H1 (cell line): ENCODE data around the gene ZBTB38. TPM values are rescaled to one million over a fixed set of nuclear protein-coding genes. Genes with fewer than 3 reads are reported as not detected.

Source experiments
- CTCF ChIA-PET: fragments of 300-600 bp; sonication (Branson Sonifier 250); formaldehyde crosslinking; loops from one replicate; lab custom pipeline; 2021; ENCODE audit not compliant: partially characterized antibody; lab: Charles Lee
- POLR2A ChIA-PET: fragments of 300-600 bp; sonication (Branson Sonifier 250); formaldehyde crosslinking; loops from one replicate; lab custom pipeline; 2021; ENCODE audit warnings: inconsistent platforms; ENCODE audit not compliant: partially characterized antibody; lab: Charles Lee
- DNase-seq, 2 experiments: peaks; one replicate each; pipeline versions ENCODE4 v3.0.0 to v3.0.0-alpha.2; 2010 to 2022; ENCODE audit warnings: low spot score in 2 of 2, low read depth in 1 of 2, mixed read lengths in 1 of 2
- FAIRE-seq: peaks from 2 replicates; lab custom pipeline; 2011; peaks lifted over from hg19 to GRCh38; lab: Jason Lieb, UNC
- H2AFZ ChIP-seq: 2 replicates; pipeline ENCODE4 v1.8.1; 2012; ENCODE audit warnings: low read length, inconsistent platforms
- H2AK5ac ChIP-seq: 2 replicates; pipeline ENCODE4 v1.6.1; 2013; ENCODE audit warnings: low read depth, low read length
- H2BK120ac ChIP-seq: replicated peaks from 2 replicates; pipeline ENCODE3; 2013; ENCODE audit warnings: low read depth, low read length, inconsistent platforms
- H2BK12ac ChIP-seq: 2 replicates; pipeline ENCODE4 v1.6.1; 2013; ENCODE audit warnings: low read depth, low read length
- H2BK15ac ChIP-seq: 2 replicates; pipeline ENCODE4 v1.6.1; 2013; ENCODE audit warnings: low read length
- H2BK20ac ChIP-seq: 2 replicates; pipeline ENCODE4 v1.6.1; 2013; ENCODE audit warnings: low read length
- H2BK5ac ChIP-seq: 2 replicates; pipeline ENCODE4 v1.6.1; 2013; ENCODE audit warnings: low read depth, low read length
- H3K14ac ChIP-seq: 2 replicates; pipeline ENCODE4 v1.6.1; 2013; ENCODE audit warnings: inconsistent platforms; ENCODE audit not compliant: insufficient read length
- H3K18ac ChIP-seq: 2 replicates; pipeline ENCODE4 v1.6.1; 2013; ENCODE audit warnings: low read length; ENCODE audit errors: extremely low read depth
- H3K23ac ChIP-seq: 2 replicates; pipeline ENCODE4 v1.6.1; 2013; ENCODE audit warnings: inconsistent platforms; ENCODE audit not compliant: insufficient read length
- H3K23me2 ChIP-seq: 2 replicates; pipeline ENCODE4 v1.6.1; 2013; ENCODE audit warnings: low read depth, low read length
- H3K27ac ChIP-seq: 2 replicates; pipeline ENCODE4 v1.6.1; 2011; ENCODE audit warnings: low read depth, low read length, inconsistent platforms
- H3K27me3 ChIP-seq, 4 experiments: replicated peaks in 1 of 4; 1 replicate in 1 of 4; 2 replicates in 3 of 4; pipeline versions ENCODE4 v1.6.1 to v1.8.1; 2011 to 2013; ENCODE audit warnings: low read length in 3 of 4, mild to moderate bottlenecking in 3 of 4, inconsistent platforms in 2 of 4, mixed read lengths in 2 of 4, moderate library complexity in 1 of 4; ENCODE audit not compliant: control insufficient read depth in 3 of 4, insufficient read depth in 3 of 4; ENCODE audit errors: extremely low read depth in 1 of 4
- H3K36me3 ChIP-seq, 4 experiments: 2 replicates each; pipeline versions ENCODE4 v1.6.1 to v1.8.1; 2011 to 2013; ENCODE audit warnings: mild to moderate bottlenecking in 4 of 4, low read length in 3 of 4, moderate library complexity in 2 of 4, control low read depth in 1 of 4, inconsistent platforms in 1 of 4; ENCODE audit not compliant: insufficient read depth in 4 of 4, control insufficient read depth in 2 of 4
- H3K4ac ChIP-seq: replicated peaks from 2 replicates; pipeline ENCODE3; 2013; ENCODE audit warnings: low read length, low read depth, mixed read lengths, inconsistent platforms; ENCODE audit not compliant: insufficient read length
- H3K4me1 ChIP-seq, 4 experiments: replicated peaks in 1 of 4; 1 replicate in 1 of 4; 2 replicates in 3 of 4; pipeline versions ENCODE4 v1.6.1 to v1.8.1; 2011 to 2013; ENCODE audit warnings: low read length in 3 of 4, inconsistent platforms in 2 of 4, mixed read lengths in 1 of 4; ENCODE audit not compliant: insufficient read depth in 4 of 4, control insufficient read depth in 3 of 4
- H3K4me2 ChIP-seq, 2 experiments: 2 replicates each; pipeline versions ENCODE4 v1.6.1 to v1.8.1; 2011 to 2013; ENCODE audit warnings: low read depth in 2 of 2, low read length in 2 of 2, control low read depth in 1 of 2, inconsistent platforms in 1 of 2, mild to moderate bottlenecking in 1 of 2; ENCODE audit not compliant: insufficient read depth in 1 of 2
- H3K4me3 ChIP-seq, 4 experiments: fragments of 200-600, 300-600 bp in 1 of 4; sonication (generic), shearing (Covaris generic), sonication (Bioruptor Twin) in 1 of 4; 2 replicates each; pipeline versions ENCODE4 v1.5.1 to v1.8.1; 2011 to 2016; ENCODE audit warnings: low read length in 4 of 4, low read depth in 3 of 4, control low read depth in 2 of 4, inconsistent platforms in 2 of 4, mild to moderate bottlenecking in 2 of 4, mixed read lengths in 1 of 4, moderate library complexity in 1 of 4; ENCODE audit not compliant: insufficient read depth in 2 of 4; ENCODE audit errors: extremely low read depth in 1 of 4
- H3K56ac ChIP-seq: replicated peaks from 2 replicates; pipeline ENCODE3; 2013; ENCODE audit warnings: low read depth, mild to moderate bottlenecking, mixed read lengths, low read length, inconsistent platforms; ENCODE audit not compliant: insufficient read length
- H3K79me1 ChIP-seq: 2 replicates; pipeline ENCODE4 v1.6.1; 2013; ENCODE audit warnings: low read depth, low read length, control low read depth
- H3K79me2 ChIP-seq, 2 experiments: 2 replicates each; pipeline versions ENCODE4 v1.6.1 to v1.8.1; 2012 to 2013; ENCODE audit warnings: low read length in 2 of 2, mild to moderate bottlenecking in 2 of 2, inconsistent platforms in 1 of 2; ENCODE audit not compliant: insufficient read depth in 2 of 2, control insufficient read depth in 1 of 2
- H3K9ac ChIP-seq, 4 experiments: replicated peaks in 1 of 4; 1 replicate in 1 of 4; 2 replicates in 3 of 4; pipeline versions ENCODE4 v1.6.1 to v1.8.1; 2011 to 2013; ENCODE audit warnings: low read depth in 3 of 4, low read length in 3 of 4, control low read depth in 2 of 4, mild to moderate bottlenecking in 2 of 4, moderate library complexity in 2 of 4, inconsistent platforms in 1 of 4; ENCODE audit errors: extremely low read depth in 1 of 4
- H3K9me3 ChIP-seq, 2 experiments: 2 replicates each; pipeline versions ENCODE4 v1.6.1 to v1.8.1; 2012 to 2013; ENCODE audit warnings: mild to moderate bottlenecking in 2 of 2, moderate library complexity in 2 of 2, control low read depth in 1 of 2, inconsistent platforms in 1 of 2, low read depth in 1 of 2, low read length in 1 of 2, mixed read lengths in 1 of 2; ENCODE audit not compliant: insufficient read depth in 2 of 2
- H4K20me1 ChIP-seq, 2 experiments: replicated peaks in 1 of 2; 2 replicates each; pipeline versions ENCODE3 to v1.8.1; 2011 to 2013; ENCODE audit warnings: inconsistent platforms in 2 of 2, low read length in 2 of 2, mild to moderate bottlenecking in 1 of 2; ENCODE audit not compliant: insufficient read depth in 2 of 2, control insufficient read depth in 1 of 2
- H4K5ac ChIP-seq: 2 replicates; pipeline ENCODE4 v1.6.1; 2013; ENCODE audit warnings: low read length, low read depth, mixed read lengths, inconsistent platforms; ENCODE audit not compliant: insufficient read length
- H4K8ac ChIP-seq: 2 replicates; pipeline ENCODE4 v1.8.0; 2013; ENCODE audit warnings: mild to moderate bottlenecking, moderate library complexity, low read length, inconsistent platforms; ENCODE audit not compliant: insufficient read depth; ENCODE audit errors: extremely low read depth
- H4K91ac ChIP-seq: replicated peaks from 2 replicates; pipeline ENCODE3; 2013; ENCODE audit warnings: low read length, mixed read lengths, inconsistent platforms; ENCODE audit not compliant: insufficient read length
- CEBPB ChIP-seq: IDR thresholded peaks from 2 replicates; pipeline ENCODE4 v1.6.1; 2012; ENCODE audit warnings: low read depth, low read length
- FOSL1 ChIP-seq: IDR thresholded peaks from 2 replicates; pipeline ENCODE4 v1.6.1; 2011; ENCODE audit warnings: mild to moderate bottlenecking, low read depth, low read length, moderate library complexity; ENCODE audit not compliant: insufficient read depth
- KDM4A ChIP-seq: IDR thresholded peaks from one replicate; pipeline ENCODE4 v1.7.1; 2012; ENCODE audit warnings: low read depth, mild to moderate bottlenecking, moderate library complexity, low read length, inconsistent platforms; ENCODE audit not compliant: severe bottlenecking
- PHF8 ChIP-seq: fragments of 200-600 bp; sonication (generic); conservative IDR thresholded peaks from 2 replicates; pipeline ENCODE4 v1.7.1; 2012; ENCODE audit warnings: low read depth, mild to moderate bottlenecking, inconsistent platforms, low read length, moderate library complexity
- RBBP5 ChIP-seq: IDR thresholded peaks from 2 replicates; pipeline ENCODE4 v1.7.1; 2012; ENCODE audit warnings: low read depth, mild to moderate bottlenecking, inconsistent platforms, low read length, moderate library complexity, borderline replicate concordance
- RXRA ChIP-seq: IDR thresholded peaks from 2 replicates; pipeline ENCODE4 v1.6.1; 2011; ENCODE audit warnings: low read depth, mild to moderate bottlenecking, low read length, moderate library complexity; ENCODE audit not compliant: insufficient read depth
- SAP30 ChIP-seq: fragments of 300-600 bp; sonication (generic); IDR thresholded peaks from 2 replicates; pipeline ENCODE4 v1.7.1; 2012; ENCODE audit warnings: low read length, moderate library complexity, mild to moderate bottlenecking, inconsistent platforms; ENCODE audit not compliant: insufficient read depth, insufficient replicate concordance
- SIX5 ChIP-seq: IDR thresholded peaks from 2 replicates; pipeline ENCODE4 v1.6.1; 2011; ENCODE audit warnings: mild to moderate bottlenecking, low read depth, low read length
- TAF1 ChIP-seq: IDR thresholded peaks from 2 replicates; pipeline ENCODE4 v1.6.1; 2011; ENCODE audit warnings: mild to moderate bottlenecking, low read depth, low read length
- TAF7 ChIP-seq: optimal IDR thresholded peaks from 2 replicates; pipeline ENCODE3; 2011; ENCODE audit warnings: low read depth, mild to moderate bottlenecking, inconsistent platforms, low read length, moderate library complexity, borderline replicate concordance
- TBP ChIP-seq: IDR thresholded peaks from 2 replicates; pipeline ENCODE4 v1.6.1; 2011; ENCODE audit warnings: low read depth, low read length, improper control_type of control experiment
- YY1 ChIP-seq: IDR thresholded peaks from 2 replicates; pipeline ENCODE4 v1.6.1; 2011; ENCODE audit warnings: low read depth, mild to moderate bottlenecking, low read length
- WGBS, 2 experiments: shearing (Covaris generic) in 1 of 2; methylation state at CpG; one replicate each; pipeline versions ENCODE4 v1.1.6 to v1.1.7; 2013 to 2015; ENCODE audit warnings: low lambda C conversion rate in 2 of 2, mixed read lengths in 2 of 2, inconsistent platforms in 1 of 2, low coverage in 1 of 2, missing lambda C conversion rate in 1 of 2; ENCODE audit not compliant: insufficient replicate concordance in 2 of 2, insufficient coverage in 1 of 2, insufficient read length in 1 of 2; ENCODE audit errors: extremely low coverage in 1 of 2, missing lambda C conversion rate in 1 of 2; 5-methylcytosine and 5-hydroxymethylcytosine counted together
- polyA plus RNA-seq, 7 experiments: library from polyadenylated mRNA; depleted of rRNA in 3 of 7; stranded (reverse) in 5 of 7; unstranded in 2 of 7; fragments of >200 nt in 5 of 7; fragments of 200-250 nt in 2 of 7; gene quantifications; 1 replicate in 5 of 7; 2 replicates in 1 of 7; 4 replicates in 1 of 7; pipeline versions ENCODE4 v1.2.1 to v1.2.3, GENCODE V29; 2011 to 2013; ENCODE audit warnings: missing spikeins in 2 of 7, mixed read lengths in 2 of 7
- total RNA-seq: library from RNA; stranded (reverse); fragmentation: NEBNext Ultra II Directional; extraction: Animal tissue kit (Norgen Biotek cat#: 25700); gene quantifications from 2 replicates; pipeline ENCODE4 v1.2.1, GENCODE V29; 2021

ZBTB38 gene
- total and polyA plus RNA-seq, 2 of the 8 experiments (the other 6 are each of a cell fraction or from before 2014, with no cell fraction given), result 4.4 to 10.5 TPM

DNA sequence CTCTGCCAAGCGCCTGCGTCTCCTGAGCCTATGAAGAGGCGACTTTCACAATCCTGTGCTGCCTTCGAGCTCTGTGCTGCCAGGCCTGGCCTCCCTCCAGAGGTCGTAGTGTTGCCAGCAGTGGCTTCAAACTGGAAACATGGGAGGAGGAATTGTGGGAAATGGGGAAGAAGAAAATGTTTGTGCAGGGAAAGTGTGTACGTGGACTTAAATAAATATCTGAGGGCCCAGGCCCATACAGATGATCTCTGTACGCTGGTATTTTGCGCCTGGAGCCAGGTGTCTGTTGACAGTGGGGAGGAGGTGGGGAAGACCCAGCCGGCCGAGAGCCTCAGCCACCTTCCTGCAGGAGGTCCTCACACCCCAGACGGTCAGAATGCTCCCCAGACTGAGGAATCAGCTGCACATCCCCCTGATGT, 44.6 kb downstream of the ZBTB38 start:
- Histone ChIP-seq H3K56ac (no peak overlapping the region), H3K27me3 (peaks cover 3 to 19% (median 11%) of the 10 kb centered on the region in 4 experiments; a peak in 6 of 7 replicates), H3K23me2 (no peaks in the 10 kb centered on the region), H3K79me2 (no peaks in the 10 kb centered on the region), H2AK5ac (no peak overlapping the region), H3K23ac (no peak overlapping the region), H2BK20ac (no peak overlapping the region), H3K14ac (no peak overlapping the region), H3K36me3 (no peaks in the 10 kb centered on the region), H3K27ac (no peak overlapping the region), H3K9me3 (no peaks in the 10 kb centered on the region), H3K79me1 (no peaks in the 10 kb centered on the region), H3K4ac (no peak overlapping the region), H2BK12ac (no peak overlapping the region), H3K4me3 (no peak overlapping the region), H2BK15ac (no peak overlapping the region), H2AFZ (no peak overlapping the region), H3K18ac (no peak overlapping the region), H4K5ac (no peak overlapping the region), H4K91ac (no peak overlapping the region), H2BK5ac (no peak overlapping the region), H3K9ac (no peak overlapping the region), H4K8ac (no peak overlapping the region), H2BK120ac (no peak overlapping the region), H3K4me2 (no peak overlapping the region), H4K20me1 (no peaks in the 10 kb centered on the region), H3K4me1 (no peaks in the 10 kb centered on the region; a peak in 2 of 7 replicates)
- CTCF ChIA-PET, result interaction anchor here (0.7 to 3.9 kb wide), 10 partner anchors 9 to 101 kb away, joined by 3 to 28 read pairs (median 3); no protein-coding TSS in a partner anchor
- POLR2A ChIA-PET, result interaction anchor here (1.3 to 1.7 kb wide), 2 partner anchors 15 to 19 kb away, joined by 5 to 6 read pairs; no protein-coding TSS in a partner anchor
- TF ChIP-seq SIX5 (no peak), CEBPB (no peak), KDM4A (no peak), TAF7 (no peak), TBP (no peak), YY1 (no peak), RBBP5 (no peak), TAF1 (no peak), RXRA (no peak), FOSL1 (no peak), SAP30 (no peak), PHF8 (no peak)
- 86 to 100% methylated on average over 1 to 11 of the region's 11 CpGs for WGBS, 2 experiments
- no peak for FAIRE-seq
- no peak for DNase-seq
